Measurements from ENCODE around the gene CWC22.
"Not testable (repeated sequence)": the region's sequence is repeated elsewhere in the genome, so short reads cannot be mapped to it uniquely, and the experiment has no call there.

CWC22 gene

DNA sequence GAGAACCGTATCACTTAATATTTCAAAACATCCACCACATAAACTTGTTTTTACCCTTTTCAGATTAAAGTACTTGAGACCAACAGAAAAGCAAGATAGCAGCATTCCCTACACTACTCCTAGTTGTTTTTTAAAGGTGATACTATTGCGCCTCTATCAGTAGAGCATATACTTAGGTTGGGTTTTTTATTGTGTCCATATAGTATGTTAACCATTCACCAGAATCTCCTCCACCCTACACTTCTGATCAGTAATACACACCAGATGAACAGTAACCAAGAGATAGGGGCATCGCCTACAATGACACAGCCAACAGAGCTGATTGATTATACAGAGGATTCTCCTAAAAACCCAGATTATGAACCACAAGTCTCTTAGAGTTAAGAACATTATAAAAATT, 75.6 kb downstream of the CWC22 start:
- Histone ChIP-seq H2AFZ (ENCODE audit: low read length) (no peak overlapping the region), H3F3A (ENCODE audit: insufficient read depth, low read length) (no peaks in the 10 kb centered on the region), H3K4me1 (ENCODE audit: low read length) (peaks cover 18% of the 10 kb centered on the region), H4K20me1 (ENCODE audit: insufficient read depth, low read length) (no peaks in the 10 kb centered on the region), H3K27ac (ENCODE audit: low read length) (no peak overlapping the region), H3K4me3 (ENCODE audit: low read length) (no peak overlapping the region), H3K4me2 (ENCODE audit: low read depth, low read length) (no peak overlapping the region), H3K36me3 (replicated peaks; ENCODE audit: insufficient read depth, low read length) (no peaks in the 10 kb centered on the region), H3K9me2 (replicated peaks; ENCODE audit: insufficient read depth, low read length) (no peaks in the 10 kb centered on the region), H3K79me2 (ENCODE audit: low read length) (no peaks in the 10 kb centered on the region), H3K27me3 (replicated peaks; ENCODE audit: insufficient read depth, low read length) (no peaks in the 10 kb centered on the region), H3K9ac (ENCODE audit: low read length) (no peak overlapping the region), H3K9me3 (replicated peaks; ENCODE audit: insufficient read depth, low read length) (no peaks in the 10 kb centered on the region)
- TF ChIP-seq, protein P1, sequence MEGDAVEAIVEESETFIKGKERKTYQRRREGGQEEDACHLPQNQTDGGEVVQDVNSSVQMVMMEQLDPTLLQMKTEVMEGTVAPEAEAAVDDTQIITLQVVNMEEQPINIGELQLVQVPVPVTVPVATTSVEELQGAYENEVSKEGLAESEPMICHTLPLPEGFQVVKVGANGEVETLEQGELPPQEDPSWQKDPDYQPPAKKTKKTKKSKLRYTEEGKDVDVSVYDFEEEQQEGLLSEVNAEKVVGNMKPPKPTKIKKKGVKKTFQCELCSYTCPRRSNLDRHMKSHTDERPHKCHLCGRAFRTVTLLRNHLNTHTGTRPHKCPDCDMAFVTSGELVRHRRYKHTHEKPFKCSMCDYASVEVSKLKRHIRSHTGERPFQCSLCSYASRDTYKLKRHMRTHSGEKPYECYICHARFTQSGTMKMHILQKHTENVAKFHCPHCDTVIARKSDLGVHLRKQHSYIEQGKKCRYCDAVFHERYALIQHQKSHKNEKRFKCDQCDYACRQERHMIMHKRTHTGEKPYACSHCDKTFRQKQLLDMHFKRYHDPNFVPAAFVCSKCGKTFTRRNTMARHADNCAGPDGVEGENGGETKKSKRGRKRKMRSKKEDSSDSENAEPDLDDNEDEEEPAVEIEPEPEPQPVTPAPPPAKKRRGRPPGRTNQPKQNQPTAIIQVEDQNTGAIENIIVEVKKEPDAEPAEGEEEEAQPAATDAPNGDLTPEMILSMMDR (IDR thresholded peaks at IDR 0.05; ENCODE audit: low read length): no peak
- no peak for TF ChIP-seq EZH2 (optimal IDR thresholded peaks at IDR 0.05; ENCODE audit: low read depth, low read length)
- TF ChIP-seq EZH2phosphoT487 (IDR thresholded peaks at IDR 0.05; ENCODE audit: low read length): no peak
- no peak for DNase-seq

DNA sequence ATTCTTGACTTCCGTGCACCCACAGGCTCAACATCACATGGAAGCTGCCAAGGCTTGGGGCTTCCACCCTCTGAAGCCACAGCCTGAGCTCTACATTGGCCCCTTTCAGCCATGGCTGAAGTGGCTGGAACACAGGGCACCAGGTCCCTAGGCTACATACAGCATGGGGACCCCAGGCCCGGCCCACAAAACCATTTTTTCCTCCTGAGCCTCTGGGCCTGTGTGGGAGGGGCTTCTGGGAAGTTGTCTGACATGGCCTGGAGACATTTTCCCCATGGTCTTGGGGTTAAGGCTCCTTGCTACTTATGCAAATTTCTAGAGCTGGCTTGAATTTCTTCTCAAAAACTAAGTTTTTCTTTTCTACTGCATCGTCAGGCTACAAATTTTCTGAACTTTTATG, 77.1 kb downstream of the CWC22 start:
- H4K20me1 ChIP-seq (ENCODE audit: insufficient read depth, low read length); H3F3A ChIP-seq (ENCODE audit: insufficient read depth, low read length); H3K4me3 ChIP-seq (ENCODE audit: low read length); H3K27ac ChIP-seq (ENCODE audit: low read length); H3K9me3 ChIP-seq (replicated peaks; ENCODE audit: insufficient read depth, low read length); H3K9ac ChIP-seq (ENCODE audit: low read length); H3K4me1 ChIP-seq (ENCODE audit: low read length); H3K4me2 ChIP-seq (ENCODE audit: low read depth, low read length); DNase-seq; H3K9me2 ChIP-seq (replicated peaks; ENCODE audit: insufficient read depth, low read length); H3K79me2 ChIP-seq (ENCODE audit: low read length); H3K27me3 ChIP-seq (replicated peaks; ENCODE audit: insufficient read depth, low read length); H3K36me3 ChIP-seq (replicated peaks; ENCODE audit: insufficient read depth, low read length); H2AFZ ChIP-seq (ENCODE audit: low read length): not testable (repeated sequence)

DNA sequence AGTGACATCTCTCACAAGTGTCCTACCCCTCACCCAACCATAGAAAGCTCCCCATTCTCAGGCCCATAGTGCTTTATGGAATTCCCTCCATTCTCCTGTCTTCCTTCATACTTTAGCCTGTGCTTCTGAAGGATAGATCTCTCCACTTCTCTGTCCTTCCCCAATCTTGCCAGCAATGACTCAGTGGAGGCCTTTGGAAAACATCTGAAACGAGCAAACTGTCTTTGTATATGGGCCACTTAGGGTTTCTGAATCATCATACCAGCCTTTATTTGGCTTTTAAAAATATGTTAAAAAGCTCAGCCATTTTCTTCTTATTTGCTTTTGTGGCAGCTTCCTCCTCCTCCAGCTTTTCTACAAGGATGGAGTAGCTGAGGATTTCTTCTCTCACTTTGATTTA, 80.1 kb downstream of the CWC22 start:
- DNase-seq: no peak
- no peaks in the 10 kb centered on the region for H3K79me2 ChIP-seq (ENCODE audit: low read length)
- no peak overlapping the region for H3K4me2 ChIP-seq (ENCODE audit: low read depth, low read length)
- no peaks in the 10 kb centered on the region for H3K36me3 ChIP-seq (replicated peaks; ENCODE audit: insufficient read depth, low read length)
- no peaks in the 10 kb centered on the region for H3K27me3 ChIP-seq (replicated peaks; ENCODE audit: insufficient read depth, low read length)
- H3K4me1 ChIP-seq (ENCODE audit: low read length): no peaks in the 10 kb centered on the region
- H3K4me3 ChIP-seq (ENCODE audit: low read length): no peak overlapping the region
- no peaks in the 10 kb centered on the region for H3F3A ChIP-seq (ENCODE audit: insufficient read depth, low read length)
- no peaks in the 10 kb centered on the region for H3K9me2 ChIP-seq (replicated peaks; ENCODE audit: insufficient read depth, low read length)
- TF ChIP-seq, protein P1 (IDR thresholded peaks at IDR 0.05; ENCODE audit: low read length): no peak
- H3K9ac ChIP-seq (ENCODE audit: low read length): no peak overlapping the region
- H3K27ac ChIP-seq (ENCODE audit: low read length): no peak overlapping the region
- H2AFZ ChIP-seq (ENCODE audit: low read length): no peak overlapping the region
- H3K9me3 ChIP-seq (replicated peaks; ENCODE audit: insufficient read depth, low read length): no peaks in the 10 kb centered on the region
- H4K20me1 ChIP-seq (ENCODE audit: insufficient read depth, low read length): no peaks in the 10 kb centered on the region

DNA sequence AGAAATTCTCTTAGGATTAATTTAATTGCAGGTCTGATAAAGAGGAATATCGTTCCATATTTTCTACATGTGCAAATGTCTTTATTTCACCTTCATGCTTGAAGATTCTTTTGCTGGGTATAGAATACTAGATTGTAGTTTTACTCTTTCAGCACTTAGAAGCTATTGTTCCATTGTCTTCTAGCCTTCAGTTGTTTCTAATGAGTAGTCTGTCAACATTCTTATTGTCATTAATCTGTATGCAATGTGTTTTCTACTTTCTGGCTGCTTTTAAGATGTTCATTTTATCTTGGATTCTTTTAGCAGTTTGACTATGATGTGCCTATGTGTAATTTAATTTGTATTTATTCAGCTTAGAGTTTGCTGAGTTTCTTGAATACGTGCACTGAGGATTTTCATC, 81.4 kb downstream of the CWC22 start:
- H3K9me2 ChIP-seq (replicated peaks; ENCODE audit: insufficient read depth, low read length): no peaks in the 10 kb centered on the region
- no peak for DNase-seq
- no peaks in the 10 kb centered on the region for H3F3A ChIP-seq (ENCODE audit: insufficient read depth, low read length)
- H3K79me2 ChIP-seq (ENCODE audit: low read length): no peaks in the 10 kb centered on the region
- no peak overlapping the region for H3K4me2 ChIP-seq (ENCODE audit: low read depth, low read length)
- no peak overlapping the region for H3K9ac ChIP-seq (ENCODE audit: low read length)
- H3K27ac ChIP-seq (ENCODE audit: low read length): no peak overlapping the region
- no peak overlapping the region for H2AFZ ChIP-seq (ENCODE audit: low read length)
- H3K4me1 ChIP-seq (ENCODE audit: low read length): no peaks in the 10 kb centered on the region
- no peaks in the 10 kb centered on the region for H4K20me1 ChIP-seq (ENCODE audit: insufficient read depth, low read length)
- no peaks in the 10 kb centered on the region for H3K27me3 ChIP-seq (replicated peaks; ENCODE audit: insufficient read depth, low read length)
- TF ChIP-seq EZH2phosphoT487 (IDR thresholded peaks at IDR 0.05; ENCODE audit: low read length) (no peak), EZH2 (optimal IDR thresholded peaks at IDR 0.05; ENCODE audit: low read depth, low read length) (no peak)
- TF ChIP-seq, protein P1 (IDR thresholded peaks at IDR 0.05; ENCODE audit: low read length): no peak
- no peaks in the 10 kb centered on the region for H3K36me3 ChIP-seq (replicated peaks; ENCODE audit: insufficient read depth, low read length)
- no peaks in the 10 kb centered on the region for H3K9me3 ChIP-seq (replicated peaks; ENCODE audit: insufficient read depth, low read length)
- H3K4me3 ChIP-seq (ENCODE audit: low read length): no peak overlapping the region

Data from MM.1S (cell line).